Caco-2 (cell line): ENCODE measurements around the gene MAP7D1. TPM values are rescaled to one million over a fixed set of nuclear protein-coding genes. Genes with fewer than 3 reads are reported as not detected.

Experiments used
- Bru-seq: library from RNA; stranded (reverse); fragments of 400-500 nt; gene quantifications from one replicate; lab custom pipeline; 2021; lab: Mats Ljungman, UMichigan
- BruChase-seq, 2 experiments: library from RNA; stranded (reverse); fragments of 400-500 nt; gene quantifications; one replicate each; lab custom pipeline; 2021; lab: Mats Ljungman, UMichigan
- BruUV-seq: library from RNA; stranded (reverse); fragments of 400-500 nt; replicated peaks from 2 replicates; lab custom pipeline; 2021; lab: Mats Ljungman, UMichigan
- CTCF ChIA-PET: fragments of 300-600 bp; sonication (Branson Sonifier 250); formaldehyde crosslinking; loops from one replicate; lab custom pipeline; 2022; ENCODE audit warnings: antibody characterized with exemption; lab: Charles Lee
- POLR2A ChIA-PET: fragments of 300-600 bp; sonication (Branson Sonifier 250); formaldehyde crosslinking; loops from one replicate; lab custom pipeline; 2022; ENCODE audit warnings: antibody characterized with exemption; lab: Charles Lee
- DNase-seq, 2 experiments: peaks; one replicate each; pipeline versions ENCODE4 v3.0.0 to v3.0.0-alpha.2; 2020 to 2022
- H3K27me3 ChIP-seq: replicated peaks from 2 replicates; pipeline ENCODE4 v1.6.0; 2011; ENCODE audit warnings: low read length; ENCODE audit not compliant: control insufficient read depth, insufficient read depth
- H3K36me3 ChIP-seq: 2 replicates; pipeline ENCODE4 v1.5.1; 2011; ENCODE audit warnings: low read length; ENCODE audit not compliant: control insufficient read depth, insufficient read depth
- H3K4me1 ChIP-seq: fragments of 250-450 bp; sonication (Bioruptor Pico); 2 replicates; pipeline ENCODE4 v1.5.1; 2020; ENCODE audit warnings: mild to moderate bottlenecking
- H3K4me3 ChIP-seq: 2 replicates; pipeline ENCODE4 v1.5.1; 2011; ENCODE audit warnings: low read depth, mild to moderate bottlenecking, control low read depth, low read length
- H3K9me3 ChIP-seq: fragments of 250-450 bp; sonication (Bioruptor Pico); 2 replicates; pipeline ENCODE4 v1.5.1; 2020; ENCODE audit warnings: mild to moderate bottlenecking, moderate library complexity
- H3K27ac Mint-ChIP-seq: one replicate; pipeline ENCODE4 v1.8.0; 2022; ENCODE audit warnings: mixed read lengths; ENCODE audit not compliant: unreplicated experiment
- H3K27me3 Mint-ChIP-seq: one replicate; pipeline ENCODE4 v1.8.0; 2022; ENCODE audit warnings: mixed read lengths; ENCODE audit not compliant: insufficient read depth, unreplicated experiment
- H3K36me3 Mint-ChIP-seq: one replicate; pipeline ENCODE4 v1.8.0; 2022; ENCODE audit warnings: mild to moderate bottlenecking, mixed read lengths; ENCODE audit not compliant: insufficient read depth, unreplicated experiment
- H3K4me1 Mint-ChIP-seq: one replicate; pipeline ENCODE4 v1.8.0; 2022; ENCODE audit warnings: low read depth, mixed read lengths; ENCODE audit not compliant: unreplicated experiment
- H3K4me3 Mint-ChIP-seq: one replicate; pipeline ENCODE4 v1.8.0; 2022; ENCODE audit warnings: mild to moderate bottlenecking, moderate library complexity, mixed read lengths; ENCODE audit not compliant: unreplicated experiment
- H3K9me3 Mint-ChIP-seq: one replicate; pipeline ENCODE4 v1.8.0; 2022; ENCODE audit warnings: mixed read lengths; ENCODE audit not compliant: unreplicated experiment
- intact Hi-C: fragments of 100-400 bp; cut with micrococcal nuclease; formaldehyde crosslinking; loops from one replicate; pipeline ENCODE4 v1.10.0; 2022; ENCODE audit not compliant: unreplicated experiment
- long read RNA-seq: library from polyadenylated mRNA; stranded (forward); transcript quantifications from one replicate; pipeline ENCODE4 v2.0.0, GENCODE V29; 2022
- total RNA-seq: library from RNA; stranded (reverse); gene quantifications from 2 replicates; pipeline ENCODE4 v1.2.3, GENCODE V29; 2022
- TF ChIP-seq, protein P1 (sequence below), 2 experiments: fragments of 200-600 bp in 1 of 2; IDR thresholded peaks; 1 replicate in 1 of 2; 2 replicates in 1 of 2; pipeline versions ENCODE4 v1.5.1 to v1.8.0; 2011 to 2022; ENCODE audit warnings: antibody characterized with exemption in 1 of 2, control low read depth in 1 of 2, inconsistent platforms in 1 of 2, low read depth in 1 of 2, low read length in 1 of 2, mild to moderate bottlenecking in 1 of 2, moderate library complexity in 1 of 2; ENCODE audit not compliant: insufficient read depth in 1 of 2, severe bottlenecking in 1 of 2, unreplicated experiment in 1 of 2

The MAP7D1 gene
- total RNA-seq (33.7 and 37.7 TPM in 2 replicates), Bru-seq, nascent RNA (percentile 55 among the genes with signal in this experiment), BruChase-seq, experiment 1, labeled RNA remaining after a 2-hour chase (percentile 51 among the genes with signal in this experiment), BruChase-seq, experiment 2, labeled RNA remaining after a 6-hour chase (percentile 56 among the genes with signal in this experiment)
- long read RNA-seq, transcript MAP7D1-201 (16 exons, 3,456 nt) = major isoform, 7 of 48 reads
- long read RNA-seq, partial matches to known transcripts = 8 of 48 reads
- long read RNA-seq, other reads (novel, unspliced or antisense) = 28 of 48 reads

DNA sequence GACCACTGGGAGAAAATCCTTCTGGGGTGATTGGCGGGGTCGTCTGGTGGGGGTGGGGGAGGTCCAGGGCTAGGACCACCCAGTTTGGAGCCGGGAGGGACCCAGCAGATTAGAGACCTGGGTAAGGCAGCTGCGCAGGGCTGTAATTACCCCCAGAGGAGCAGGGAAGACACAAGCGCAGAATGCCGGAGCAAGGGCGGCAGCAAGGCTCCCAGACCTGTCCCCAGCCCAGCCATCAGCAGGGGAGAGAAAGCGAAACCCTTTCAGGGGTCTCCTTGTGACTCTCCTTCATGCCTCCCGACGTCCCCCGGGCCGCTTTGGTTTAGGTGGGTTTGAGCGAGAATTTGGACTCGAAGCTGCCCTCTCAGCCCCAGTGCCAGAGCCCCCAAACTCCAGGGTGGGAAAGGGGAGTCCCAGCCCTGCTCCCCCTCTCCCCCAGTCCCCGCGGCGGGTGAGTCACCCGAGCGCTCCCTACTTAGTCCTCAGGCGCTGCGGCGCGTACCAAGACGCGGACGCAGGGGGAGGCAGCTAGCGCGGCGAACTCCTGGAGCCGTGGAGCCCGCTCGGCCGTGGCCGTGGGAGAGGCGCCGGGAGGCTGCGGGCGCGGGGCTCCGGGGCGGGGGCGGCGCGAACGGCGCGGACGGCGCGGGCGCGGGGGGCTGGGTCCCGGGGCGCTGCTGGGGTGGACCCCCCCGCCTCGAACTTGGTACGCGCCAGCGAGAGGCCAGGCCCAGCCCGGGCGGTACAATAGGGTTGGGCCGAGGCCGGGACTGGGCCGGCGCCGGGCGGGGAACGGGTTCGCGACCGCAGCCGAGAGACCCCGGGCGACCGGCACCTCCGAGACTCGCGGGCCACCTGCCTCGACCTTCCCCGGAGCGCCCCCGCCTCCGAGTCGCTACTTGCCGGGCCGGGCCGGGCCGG, at the start of gene MAP7D1:
Gene MAP7D1 (plus strand): TSS at position 753 of the 921 bp plus-strand sequence. CDS start 258 bp downstream, outside the sequence.
- Mint-ChIP-seq H3K27me3 (no peaks in the 10 kb centered on the region), H3K9me3 (no peaks in the 10 kb centered on the region), H3K36me3 (peaks cover 10% of the 10 kb centered on the region), H3K4me1 (peaks cover 19% of the 10 kb centered on the region), H3K27ac (peak within 1 kb of the TSS; percentile 87), H3K4me3 (peak within 1 kb of the TSS; percentile 82)
- POLR2A ChIA-PET = no interaction called here
- no peaks in the 10 kb centered on the region for H3K27me3 ChIP-seq
- no peaks in the 10 kb centered on the region for H3K9me3 ChIP-seq
- CTCF ChIA-PET = interaction anchor here (1.0 kb wide), 1 partner anchor 33 kb away, joined by 3 read pairs; no protein-coding TSS in a partner anchor
- TF ChIP-seq, protein P1, sequence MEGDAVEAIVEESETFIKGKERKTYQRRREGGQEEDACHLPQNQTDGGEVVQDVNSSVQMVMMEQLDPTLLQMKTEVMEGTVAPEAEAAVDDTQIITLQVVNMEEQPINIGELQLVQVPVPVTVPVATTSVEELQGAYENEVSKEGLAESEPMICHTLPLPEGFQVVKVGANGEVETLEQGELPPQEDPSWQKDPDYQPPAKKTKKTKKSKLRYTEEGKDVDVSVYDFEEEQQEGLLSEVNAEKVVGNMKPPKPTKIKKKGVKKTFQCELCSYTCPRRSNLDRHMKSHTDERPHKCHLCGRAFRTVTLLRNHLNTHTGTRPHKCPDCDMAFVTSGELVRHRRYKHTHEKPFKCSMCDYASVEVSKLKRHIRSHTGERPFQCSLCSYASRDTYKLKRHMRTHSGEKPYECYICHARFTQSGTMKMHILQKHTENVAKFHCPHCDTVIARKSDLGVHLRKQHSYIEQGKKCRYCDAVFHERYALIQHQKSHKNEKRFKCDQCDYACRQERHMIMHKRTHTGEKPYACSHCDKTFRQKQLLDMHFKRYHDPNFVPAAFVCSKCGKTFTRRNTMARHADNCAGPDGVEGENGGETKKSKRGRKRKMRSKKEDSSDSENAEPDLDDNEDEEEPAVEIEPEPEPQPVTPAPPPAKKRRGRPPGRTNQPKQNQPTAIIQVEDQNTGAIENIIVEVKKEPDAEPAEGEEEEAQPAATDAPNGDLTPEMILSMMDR (IDR thresholded peaks at IDR 0.05; ENCODE audit: insufficient read depth in 1 of 2, low read depth in 1 of 2, low read length in 1 of 2, severe bottlenecking in 1 of 2, unreplicated experiment in 1 of 2) = no peak
- peak within 1 kb of the TSS; percentile 53 for H3K4me3 ChIP-seq
- intact Hi-C loops = no loop called here
- peaks cover 7% of the 10 kb centered on the region; the same call in 1 of the 2 replicates for H3K4me1 ChIP-seq
- TSS peak; percentile 88 for BruUV-seq
- DNase-seq = peak; percentile 70 to 81
- no peaks in the 10 kb centered on the region for H3K36me3 ChIP-seq

DNA sequence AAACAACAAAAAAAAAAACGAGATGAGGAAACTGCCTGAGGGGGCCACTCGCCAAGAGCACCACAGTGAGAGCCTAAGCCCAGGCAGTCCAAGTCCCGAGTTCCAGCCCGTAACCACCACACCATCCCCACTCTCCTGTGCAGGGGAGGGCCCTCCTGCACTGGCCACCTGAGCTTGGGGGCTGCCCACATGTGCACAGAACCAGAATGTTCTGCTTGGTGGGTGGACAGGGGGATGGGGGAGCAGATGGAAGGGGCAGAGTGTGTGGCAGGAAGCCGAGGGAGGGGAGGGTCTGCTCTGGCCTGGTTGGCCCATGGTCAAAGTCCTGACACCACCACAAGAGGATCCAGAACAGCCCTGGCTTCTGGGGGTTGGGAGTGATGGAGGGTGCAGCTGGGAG, 49.7 kb upstream of the MAP7D1 start:
- Histone ChIP-seq H3K4me1 (no peaks in the 10 kb centered on the region), H3K9me3 (no peaks in the 10 kb centered on the region), H3K4me3 (no peak overlapping the region), H3K36me3 (no peaks in the 10 kb centered on the region), H3K27me3 (no peaks in the 10 kb centered on the region)
- ChIA-PET CTCF (no interaction called here), POLR2A (no interaction called here)
- TF ChIP-seq, protein P1 (IDR thresholded peaks at IDR 0.05; ENCODE audit: insufficient read depth in 1 of 2, low read depth in 1 of 2, low read length in 1 of 2, severe bottlenecking in 1 of 2, unreplicated experiment in 1 of 2) = no peak
- Mint-ChIP-seq H3K4me3 (no peak overlapping the region), H3K27ac (no peak overlapping the region), H3K4me1 (no peaks in the 10 kb centered on the region), H3K9me3 (no peaks in the 10 kb centered on the region), H3K27me3 (no peaks in the 10 kb centered on the region), H3K36me3 (no peaks in the 10 kb centered on the region)
- intact Hi-C loops = no loop called here
- no TSS peak for BruUV-seq
- no peak for DNase-seq

DNA sequence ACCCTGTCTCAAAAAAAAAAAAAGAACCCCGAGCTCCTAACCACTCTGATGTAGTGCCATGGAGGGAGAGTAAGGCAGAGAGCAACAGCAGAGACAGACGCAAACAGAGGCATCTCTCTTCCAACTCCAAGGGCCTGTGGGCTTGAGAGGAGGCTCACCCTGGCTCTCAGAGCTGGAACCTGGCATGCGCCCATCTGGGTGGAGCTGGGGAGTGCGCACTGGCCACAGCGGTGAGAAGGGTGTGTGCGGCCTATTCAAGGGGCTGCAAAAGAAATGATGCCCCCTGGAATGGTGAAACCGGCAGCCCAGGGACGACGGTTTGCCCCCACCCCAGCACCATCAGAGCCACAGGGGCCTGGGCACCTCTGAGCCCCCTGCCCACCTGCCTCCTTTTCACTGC, 48.6 kb upstream of the MAP7D1 start:
- ChIA-PET CTCF (no interaction called here), POLR2A (no interaction called here)
- no TSS peak for BruUV-seq

More for the DNA sequence above, 48.6 kb upstream of the MAP7D1 start:
- H3K27me3 ChIP-seq = no peaks in the 10 kb centered on the region
- H3K9me3 ChIP-seq = no peaks in the 10 kb centered on the region
- H3K9me3 Mint-ChIP-seq = no peaks in the 10 kb centered on the region
- H3K27ac Mint-ChIP-seq = no peak overlapping the region
- TF ChIP-seq, protein P1 (IDR thresholded peaks at IDR 0.05; ENCODE audit: insufficient read depth in 1 of 2, low read depth in 1 of 2, low read length in 1 of 2, severe bottlenecking in 1 of 2, unreplicated experiment in 1 of 2) = no peak
- DNase-seq = no peak
- no peaks in the 10 kb centered on the region for H3K36me3 ChIP-seq
- no peak overlapping the region for H3K4me3 ChIP-seq
- H3K4me1 Mint-ChIP-seq = no peaks in the 10 kb centered on the region
- H3K36me3 Mint-ChIP-seq = no peaks in the 10 kb centered on the region
- intact Hi-C loops = no loop called here
- H3K4me1 ChIP-seq = no peaks in the 10 kb centered on the region
- no peak overlapping the region for H3K4me3 Mint-ChIP-seq
- H3K27me3 Mint-ChIP-seq = no peaks in the 10 kb centered on the region
